ENCODE measurements around the gene PKMYT1.
A peak's percentile ranks its signal among the peaks of the same experiment; 100 is the strongest.

Gene PKMYT1

DNA sequence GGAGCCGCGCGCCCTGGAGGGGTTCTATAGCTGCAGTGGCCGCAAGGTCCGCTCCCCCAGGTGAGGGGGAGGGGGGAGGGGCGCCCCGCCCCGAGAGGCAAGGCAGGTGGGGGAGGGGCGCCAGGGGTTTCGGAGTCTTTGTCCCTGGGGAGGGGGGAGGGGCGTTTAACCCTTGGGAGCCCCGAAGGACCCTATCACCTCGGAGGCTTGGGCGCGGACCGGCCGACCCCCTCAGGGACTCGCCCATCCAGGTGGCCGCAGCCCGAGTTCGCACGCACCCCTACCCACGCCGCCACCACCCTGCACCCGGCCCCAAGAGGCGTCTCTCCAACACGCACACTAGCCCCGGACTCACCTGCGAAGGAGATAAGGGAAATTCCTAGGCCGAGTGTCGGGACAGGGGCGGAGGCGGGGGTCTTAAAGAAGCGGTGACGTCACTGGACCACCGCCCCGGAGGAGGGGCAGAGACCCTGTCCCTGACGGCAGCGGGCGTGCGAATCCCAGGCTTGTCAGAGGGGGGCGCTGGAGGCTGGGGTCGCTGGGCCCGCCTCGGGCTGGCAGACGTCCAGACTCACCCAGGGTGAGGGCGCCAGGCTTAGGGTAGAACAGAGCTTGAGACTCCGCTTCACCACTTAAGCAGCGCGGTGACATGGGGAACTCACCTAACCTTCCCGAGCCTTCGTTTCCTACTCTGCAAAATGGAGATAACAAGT is 37.7 kb upstream of the PKMYT1 start, which contains the start of gene CLDN6:
Gene CLDN6, minus strand, starts transcription at position 390 of the 713 bp plus-strand sequence. CDS start 2,162 bp downstream, outside the sequence.
- DNase-seq (ENCODE audit: low read depth), result no peak

GRCh38 chr16:3017344-3017743 is 37.1 kb upstream of the PKMYT1 start:
- no peak for DNase-seq (ENCODE audit: low read depth)

DNA sequence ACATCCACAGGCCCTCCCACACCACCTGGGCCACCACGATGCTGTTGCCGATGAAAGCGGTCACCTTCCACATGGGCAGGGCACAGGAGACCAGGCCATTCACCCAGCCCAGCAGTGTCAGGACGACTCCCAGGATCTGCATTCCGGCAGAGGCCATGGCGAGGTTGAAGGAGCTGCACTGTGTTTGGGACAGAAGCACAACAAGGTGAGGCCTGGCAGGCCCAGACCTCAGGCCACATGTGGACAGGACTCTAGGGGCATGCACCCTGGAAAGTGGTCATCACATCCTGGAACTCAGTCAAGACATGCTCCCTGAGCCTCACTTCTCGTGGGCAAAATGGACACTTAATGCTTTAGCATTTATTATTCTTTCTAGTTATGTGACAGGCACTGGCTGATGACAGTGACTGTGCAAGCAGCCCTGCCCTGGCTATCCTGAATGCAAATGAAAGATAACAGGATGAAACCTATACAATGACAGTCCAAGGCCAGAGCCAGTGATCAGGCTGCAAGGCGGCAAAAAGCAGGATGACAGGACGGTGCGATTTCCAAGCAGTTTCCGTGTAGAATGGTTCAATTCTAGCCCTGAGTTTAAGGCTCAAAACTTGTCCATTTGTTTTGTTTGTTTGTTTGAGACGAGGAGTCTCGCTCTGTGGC is 35.7 kb upstream of the PKMYT1 start:
- no peak for DNase-seq (ENCODE audit: low read depth)

GRCh38 chr16:3014971-3015370 is 34.7 kb upstream of the PKMYT1 start:
- no peak for DNase-seq (ENCODE audit: low read depth)

DNA sequence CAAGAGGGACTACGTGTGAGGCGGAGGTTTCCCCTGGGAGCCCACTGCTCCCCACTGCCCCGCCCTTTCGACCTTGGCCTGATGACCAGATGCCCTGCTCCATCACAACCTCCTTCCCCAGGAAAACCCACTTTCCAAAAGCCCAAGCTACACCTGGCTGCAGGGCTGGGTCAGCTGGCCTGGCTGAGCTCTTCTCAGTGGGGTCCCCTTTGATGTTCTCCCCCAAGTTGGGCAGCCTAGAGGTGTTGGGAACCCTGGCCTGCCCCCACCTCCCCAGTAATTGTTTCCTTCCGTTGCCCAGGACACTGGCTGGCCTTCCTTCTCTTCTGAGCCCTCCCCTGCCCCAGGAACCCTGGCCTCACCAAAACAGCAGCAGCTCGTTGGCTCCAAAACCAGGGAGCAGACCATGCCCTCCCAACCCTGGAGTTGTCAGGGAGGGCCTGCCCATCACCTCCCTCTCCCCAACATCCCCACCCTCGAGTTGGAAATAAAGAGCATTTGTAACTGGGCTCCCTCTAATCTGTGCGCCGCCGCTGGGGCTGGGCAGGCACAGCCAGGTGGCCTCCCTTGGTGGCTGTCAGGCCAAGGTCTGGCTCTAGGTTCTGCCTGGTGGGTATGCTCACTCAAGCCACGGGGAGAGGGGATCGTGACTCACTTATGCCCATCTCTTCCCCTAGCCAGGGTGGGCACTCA is 33.9 kb upstream of the PKMYT1 start:
- DNase-seq (ENCODE audit: low read depth), result no peak

DNA sequence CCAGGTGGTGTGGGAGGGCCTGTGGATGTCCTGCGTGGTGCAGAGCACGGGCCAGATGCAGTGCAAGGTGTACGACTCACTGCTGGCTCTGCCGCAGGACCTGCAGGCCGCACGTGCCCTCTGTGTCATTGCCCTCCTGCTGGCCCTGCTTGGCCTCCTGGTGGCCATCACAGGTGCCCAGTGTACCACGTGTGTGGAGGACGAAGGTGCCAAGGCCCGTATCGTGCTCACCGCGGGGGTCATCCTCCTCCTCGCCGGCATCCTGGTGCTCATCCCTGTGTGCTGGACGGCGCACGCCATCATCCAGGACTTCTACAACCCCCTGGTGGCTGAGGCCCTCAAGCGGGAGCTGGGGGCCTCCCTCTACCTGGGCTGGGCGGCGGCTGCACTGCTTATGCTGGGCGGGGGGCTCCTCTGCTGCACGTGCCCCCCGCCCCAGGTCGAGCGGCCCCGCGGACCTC is 33.3 kb upstream of the PKMYT1 start:
- DNase-seq (ENCODE audit: low read depth), result no peak

- no peak for DNase-seq (ENCODE audit: low read depth)
Measured at GRCh38 chr16:3012828-3013420, 32.7 kb upstream of the PKMYT1 start, which contains the start of gene CLDN9. CLDN9 (plus strand) TSS chr16:3012923; CDS start chr16:3013363, 440 bp downstream.

DNA sequence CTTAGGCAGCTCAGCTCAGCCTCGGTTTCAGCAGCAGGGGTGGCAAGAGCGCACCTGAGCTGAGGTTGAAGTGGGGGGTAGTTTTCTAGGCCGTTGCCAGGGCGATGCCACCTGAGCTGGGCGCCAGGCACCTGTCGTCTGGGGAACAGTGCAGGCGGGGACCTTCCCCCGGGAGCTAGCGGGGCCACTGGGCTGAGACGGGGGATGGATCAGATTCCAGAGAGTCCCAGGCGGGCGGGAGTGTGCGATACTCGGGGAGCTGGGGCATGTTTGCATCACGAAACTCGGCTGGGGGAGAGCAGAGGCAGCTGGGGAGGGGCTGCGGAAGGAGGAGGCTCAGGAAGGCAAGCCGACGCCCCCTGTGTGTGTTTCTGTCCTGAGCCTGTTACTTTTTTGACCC is 32.0 kb upstream of the PKMYT1 start:
- DNase-seq (ENCODE audit: low read depth), result no peak

GRCh38 chr16:3010510-3010909 is 30.3 kb upstream of the PKMYT1 start:
- DNase-seq (ENCODE audit: low read depth), result no peak

DNA sequence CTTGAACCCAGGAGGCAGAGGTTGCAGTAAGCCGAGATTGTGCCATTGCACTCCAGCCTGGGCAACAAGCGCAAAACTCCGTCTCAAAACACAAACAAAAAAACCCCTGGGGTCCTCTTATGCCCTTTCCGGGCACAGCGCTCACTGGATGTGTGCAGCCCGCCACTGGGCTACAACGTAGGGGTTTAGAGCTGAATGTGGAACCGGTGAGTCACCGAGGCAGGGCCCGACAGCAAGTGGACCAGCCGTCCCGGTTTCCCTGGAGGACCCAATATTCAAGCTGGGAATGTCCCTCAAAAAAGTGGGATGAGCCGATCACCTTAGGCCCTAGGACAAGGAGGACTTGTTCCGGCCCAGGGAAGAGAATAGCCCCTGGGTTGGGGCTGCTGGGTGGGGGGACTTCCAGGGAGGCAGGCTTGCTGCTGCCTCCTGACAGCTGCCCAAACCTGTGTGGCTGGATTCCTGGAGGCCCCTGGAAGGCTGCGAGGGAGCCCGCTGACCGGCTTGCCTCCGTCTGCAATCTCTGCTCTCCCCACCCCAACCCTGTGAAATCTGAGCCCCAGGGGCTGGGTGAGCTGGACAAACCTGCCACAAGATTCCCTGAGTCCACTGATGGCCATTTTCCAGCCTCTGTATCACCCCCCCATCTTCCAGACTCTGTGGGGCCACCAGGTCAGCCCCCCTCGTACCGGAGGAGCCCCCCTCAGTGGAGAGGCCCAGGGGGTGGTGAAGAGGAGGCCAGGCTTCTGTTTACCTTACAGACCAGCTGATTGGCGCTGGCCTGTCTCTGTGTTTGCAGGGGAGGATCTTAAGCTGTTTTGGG is 29.5 kb upstream of the PKMYT1 start:
- no peak for DNase-seq (ENCODE audit: low read depth)

- no peak for DNase-seq (ENCODE audit: low read depth)
Measured at GRCh38 chr16:3008690-3009037, 28.4 kb upstream of the PKMYT1 start.

- DNase-seq (ENCODE audit: low read depth), result no peak
Measured at GRCh38 chr16:3007957-3008689, 27.9 kb upstream of the PKMYT1 start.

DNA sequence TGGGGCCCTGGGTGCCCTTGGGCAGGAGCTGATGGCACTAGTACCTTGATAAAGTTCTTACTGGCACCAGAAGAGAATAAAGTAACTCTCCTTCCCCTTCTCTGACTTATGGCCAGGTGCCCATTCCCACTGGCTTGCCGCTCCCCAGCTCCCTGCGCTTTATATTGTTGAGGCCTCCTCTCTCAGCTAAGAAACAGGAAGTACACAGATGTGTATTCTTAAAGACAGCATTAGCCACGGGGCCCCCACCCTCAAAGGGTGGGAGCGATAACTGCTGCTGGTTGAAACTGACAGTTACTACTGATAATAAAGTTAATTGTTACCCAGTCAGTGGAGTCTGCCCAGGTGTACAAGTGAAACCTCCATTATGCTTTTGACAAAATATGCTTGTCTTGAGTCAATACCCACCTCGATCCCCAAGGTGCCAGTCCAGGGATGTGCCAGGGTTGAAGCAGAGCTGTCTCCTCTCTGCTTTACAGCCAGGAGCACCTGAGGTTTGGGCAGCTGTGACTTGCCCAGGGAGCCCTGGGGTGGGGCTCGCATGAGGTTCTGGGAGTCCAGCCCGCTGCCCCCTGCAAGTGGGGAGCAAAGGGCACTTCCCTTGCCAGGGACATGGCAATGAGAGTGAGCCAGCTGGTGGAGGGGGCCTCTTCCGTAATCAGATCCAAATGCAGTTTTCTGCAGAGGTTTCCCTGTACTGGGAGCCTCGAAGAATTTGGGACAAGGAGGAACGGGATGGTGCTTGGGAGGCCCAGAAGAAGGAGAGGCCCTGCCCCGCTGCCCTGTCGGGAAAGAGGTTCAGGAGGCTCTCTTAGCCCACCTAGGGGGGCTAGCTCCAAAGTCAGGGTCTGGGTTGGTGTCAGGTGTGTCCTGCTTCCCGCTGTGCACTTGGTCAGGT is 27.1 kb upstream of the PKMYT1 start:
- no peak for DNase-seq (ENCODE audit: low read depth)

DNA sequence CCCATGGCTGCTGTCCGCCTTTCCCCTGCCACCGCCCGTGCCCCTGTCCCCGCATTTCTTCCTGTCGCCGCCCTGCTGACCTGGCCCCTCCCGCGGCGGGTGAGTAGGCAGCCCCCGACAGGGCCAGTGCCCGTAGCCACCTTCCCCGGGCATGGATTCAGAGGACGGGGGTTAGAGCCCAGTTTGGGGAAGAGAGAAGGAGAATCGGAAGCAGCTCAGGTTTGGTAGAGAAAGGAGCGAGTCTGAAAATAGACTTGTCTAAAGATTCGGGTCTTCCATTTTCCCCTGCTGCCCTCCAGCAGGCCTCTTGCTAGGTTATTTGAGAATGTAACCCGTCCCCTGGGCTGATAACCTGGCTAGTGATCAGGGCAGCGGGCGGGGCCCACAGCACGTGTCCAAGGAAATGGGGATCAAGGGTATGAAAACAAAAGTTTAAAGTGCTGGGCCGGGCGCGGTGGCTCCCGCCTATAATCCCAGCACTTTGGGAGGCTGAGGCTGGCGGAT is 24.6 kb upstream of the PKMYT1 start:
- no peak for DNase-seq (ENCODE audit: low read depth)

DNA sequence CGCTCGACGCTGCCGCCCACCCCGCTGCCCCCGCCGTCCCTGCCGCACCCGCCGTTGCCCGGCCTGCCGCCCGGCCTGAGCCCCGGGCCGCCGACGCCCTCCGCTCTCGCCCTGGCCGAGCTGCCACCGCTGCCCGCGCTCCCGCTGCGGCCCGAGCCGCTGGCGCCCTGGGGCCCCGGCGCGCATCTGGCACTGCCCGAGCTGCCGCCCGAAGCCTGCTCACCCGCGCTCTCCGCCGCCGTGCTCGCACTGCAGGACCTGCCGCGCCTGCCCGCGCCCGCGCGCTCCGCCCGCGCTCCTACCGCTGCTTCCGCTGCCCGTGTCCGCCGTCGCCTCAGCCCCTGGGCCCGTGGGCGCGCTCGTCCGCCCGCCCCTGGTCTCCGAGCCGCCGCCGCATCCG is 24.1 kb upstream of the PKMYT1 start:
- no peak for DNase-seq (ENCODE audit: low read depth)

DNA sequence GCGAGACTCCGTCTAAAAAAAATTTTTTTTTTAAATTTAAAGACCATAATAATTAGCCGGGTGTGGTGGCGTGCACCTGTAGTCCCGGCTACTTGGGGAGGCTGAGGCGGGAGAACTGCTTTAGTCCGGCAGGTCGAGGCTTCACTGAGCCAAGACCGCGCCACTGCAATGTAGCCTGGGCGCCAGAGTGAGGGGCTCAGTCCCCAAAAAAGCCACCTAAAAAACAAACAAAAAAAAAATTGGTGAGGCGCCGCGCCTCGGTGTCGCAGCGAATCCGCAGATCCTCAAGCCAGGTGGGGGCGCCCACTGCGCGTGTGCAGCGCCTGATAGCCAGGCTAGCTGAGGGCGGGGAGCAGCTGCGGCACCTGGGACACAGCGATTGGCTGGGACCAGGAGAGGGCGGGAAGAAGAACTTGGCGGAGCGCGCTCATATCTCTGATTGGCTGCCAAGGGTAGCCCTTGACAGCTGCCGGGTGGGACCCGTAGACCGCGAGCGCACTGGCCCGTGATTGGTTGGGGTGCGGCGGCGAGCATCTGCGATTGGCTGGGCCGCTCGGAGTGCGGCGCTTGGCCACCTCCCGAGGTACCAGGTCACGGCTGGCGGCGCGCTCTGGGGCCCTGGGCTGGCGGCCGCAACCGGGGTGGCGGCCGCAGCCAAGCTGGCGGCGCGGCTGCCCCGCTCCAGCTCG is 23.5 kb upstream of the PKMYT1 start:
- peak; percentile 81 for DNase-seq (ENCODE audit: low read depth)

DNA sequence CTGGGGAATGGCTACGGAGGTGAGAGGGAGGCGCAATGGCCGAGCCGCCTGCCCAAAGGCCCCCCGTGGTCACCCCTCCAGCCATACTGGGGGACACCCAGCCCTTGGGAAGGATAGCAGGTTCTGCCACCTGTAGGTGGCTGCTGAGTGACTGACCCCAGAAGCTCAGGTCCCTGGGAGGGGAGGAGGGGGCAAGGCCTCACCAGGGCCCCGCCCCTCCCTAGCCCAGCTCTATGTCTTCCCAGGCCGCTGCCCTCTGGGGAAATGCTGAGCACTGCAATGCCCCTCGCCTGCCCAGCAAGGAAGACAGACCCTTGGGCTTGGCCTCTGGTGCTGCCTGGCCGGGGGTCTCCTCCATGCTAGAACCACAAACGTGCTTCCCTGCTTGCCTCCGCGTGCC is 21.1 kb upstream of the PKMYT1 start:
- DNase-seq (ENCODE audit: low read depth), result no peak

GRCh38 chr16:3000540-3000939 is 20.3 kb upstream of the PKMYT1 start:
- no peak for DNase-seq (ENCODE audit: low read depth)

GRCh38 chr16:2999929-3000328 is 19.7 kb upstream of the PKMYT1 start:
- DNase-seq (ENCODE audit: low read depth), result no peak

Measured in stimulated activated CD8-positive, alpha-beta memory T cell treated with anti-CD3 and anti-CD28 coated beads, Interleukin-15, amount 100 ng/mL, for 24 hours (primary cell).